ENCODE measurements around the gene ZNF613. TPM values are rescaled to one million over a fixed set of nuclear protein-coding genes. Genes with fewer than 3 reads are reported as not detected.

ZNF613 gene
- total RNA-seq, 1 donor from 2014 or later = 5.5 TPM

- TF ChIP-seq CTCF (conservative IDR thresholded peaks at IDR 0.05; ENCODE audit: low read depth, low read length) = no peak
- DNase-seq (ENCODE audit: low read depth) = peak; percentile 89
- H3K4me3 ChIP-seq (ENCODE audit: low read depth, low read length) = peak within 1 kb of the TSS; percentile 86
These were observed 59.3 kb downstream of the ZNF613 start, which contains the start of gene ZNF350 for GRCh38 chr19:51986309-51987291. ZNF350 (minus strand) TSS chr19:51986840; CDS start chr19:51974360, 12,480 bp downstream.

DNA sequence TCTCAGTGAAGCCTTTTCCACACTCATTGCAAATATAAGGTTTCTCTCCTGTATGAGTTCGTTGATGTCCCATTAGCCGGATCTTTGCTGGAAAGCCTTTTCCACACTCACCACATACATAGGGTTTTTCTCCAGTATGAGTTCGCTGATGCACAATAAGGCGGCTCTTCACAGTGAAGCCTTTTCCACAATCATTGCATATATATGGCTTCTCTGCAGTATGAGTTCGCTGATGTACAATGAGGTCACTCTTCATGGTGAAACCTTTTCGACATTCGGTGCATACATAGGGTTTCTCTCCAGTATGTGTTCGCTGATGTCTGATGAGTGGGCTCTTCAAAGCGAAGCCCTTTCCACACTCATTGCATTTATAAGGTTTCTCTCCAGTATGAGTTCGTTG lies 66.2 kb downstream of the ZNF613 start:
- no peak overlapping the region for H3K4me3 ChIP-seq (ENCODE audit: low read depth, low read length)
- no peak for TF ChIP-seq CTCF (conservative IDR thresholded peaks at IDR 0.05; ENCODE audit: low read depth, low read length)
- DNase-seq (ENCODE audit: low read depth) = no peak

DNA sequence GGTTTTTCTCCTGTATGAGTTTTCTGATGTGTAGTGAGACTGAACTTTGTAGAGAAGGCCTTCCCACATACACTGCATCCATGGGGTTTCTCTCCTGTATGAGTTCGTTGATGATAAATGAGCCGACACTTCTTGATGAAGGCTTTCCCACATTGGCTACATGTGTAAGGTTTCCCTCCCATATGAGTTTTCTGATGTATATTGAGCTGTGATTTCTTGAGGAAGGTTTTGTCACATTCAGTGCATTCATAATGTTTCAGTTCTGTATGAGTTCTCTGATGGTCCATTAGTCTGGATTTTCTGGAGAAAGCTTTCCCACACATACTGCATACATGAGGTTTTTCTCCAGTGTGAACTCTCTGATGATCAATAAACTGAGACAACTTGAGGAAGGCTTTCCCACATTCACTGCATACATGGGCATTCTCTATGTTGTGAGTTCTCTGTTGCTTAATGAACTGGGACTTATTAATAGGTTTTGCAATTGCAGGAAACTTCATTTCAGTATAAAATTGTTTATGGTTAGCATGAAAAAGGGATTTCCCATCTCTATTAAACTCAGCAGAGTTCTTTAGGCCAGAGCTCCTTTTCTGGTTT lies 66.9 kb downstream of the ZNF613 start:
- TF ChIP-seq CTCF (conservative IDR thresholded peaks at IDR 0.05; ENCODE audit: low read depth, low read length) = no peak
- no peak overlapping the region for H3K4me3 ChIP-seq (ENCODE audit: low read depth, low read length)
- DNase-seq (ENCODE audit: low read depth) = no peak

Other genes starting within 250 kb of the ZNF613 start
- gene SPACA6, start 234.1 kb upstream of the ZNF613 start, total RNA-seq = 4.7 and 4.9 TPM in 2 replicates
- 0.35 TPM in 1 of 2 replicates, not detected in the other for gene HAS1, start 203.5 kb upstream of the ZNF613 start, total RNA-seq
- 0.22 TPM in 1 of 2 replicates, not detected in the other for gene FPR1, start 175.6 kb upstream of the ZNF613 start, total RNA-seq
- gene FPR2, start 166.3 kb upstream of the ZNF613 start, total RNA-seq = not detected in 2 replicates
- not detected in 2 replicates for gene FPR3, start 132.3 kb upstream of the ZNF613 start, total RNA-seq
- gene ZNF577, start 39.5 kb upstream of the ZNF613 start, total RNA-seq = 2.2 TPM in 2 replicates
- gene ZNF649, start 22.5 kb upstream of the ZNF613 start, total RNA-seq = 5.4 and 15.6 TPM in 2 replicates
- 2.7 and 4.3 TPM in 2 replicates for gene ZNF350, start 59.4 kb downstream of the ZNF613 start, total RNA-seq
- gene ZNF615, start 80.7 kb downstream of the ZNF613 start, total RNA-seq = 2.7 and 7.0 TPM in 2 replicates
- 2.5 and 5.3 TPM in 2 replicates for gene ZNF614, start 100.9 kb downstream of the ZNF613 start, total RNA-seq
- 1.6 and 2.8 TPM in 2 replicates for gene ZNF432, start 121.4 kb downstream of the ZNF613 start, total RNA-seq
- 3.3 and 5.0 TPM in 2 replicates for gene ZNF841, start 168.3 kb downstream of the ZNF613 start, total RNA-seq
- gene ZNF616, start 212.5 kb downstream of the ZNF613 start, total RNA-seq = 3.5 and 3.6 TPM in 2 replicates
- 3.0 and 6.8 TPM in 2 replicates for gene ZNF836, start 244.1 kb downstream of the ZNF613 start, total RNA-seq